GM12878 (cell line): ENCODE data around the gene PGM3. TPM values are rescaled to one million over a fixed set of nuclear protein-coding genes. Genes with fewer than 3 reads are reported as not detected.

Source experiments
- ATAC-seq: fragments of 200-7000 bp; cut with Tn5 transposase; 3 replicates; pipeline ENCODE4 v1.9.1; 2020; ENCODE audit warnings: mild to moderate bottlenecking, moderate library complexity
- BruUV-seq: library from RNA; stranded (reverse); fragments of 400-500 nt; replicated peaks from 2 replicates; lab custom pipeline; 2021; lab: Mats Ljungman, UMichigan
- CTCF ChIA-PET: fragments of 300-600 bp; sonication (Branson Sonifier 250); formaldehyde crosslinking; extraction: SDS; loops from one replicate; lab custom pipeline; 2021; ENCODE audit warnings: inconsistent platforms; lab: Yijun Ruan, JAX
- POLR2A ChIA-PET: fragments of 350-600 bp; formaldehyde crosslinking; extraction: SDS; loops from one replicate; lab custom pipeline; 2021; ENCODE audit warnings: inconsistent platforms; lab: Charles Lee
- RAD21 ChIA-PET: fragments of 300-600 bp; sonication (Branson Sonifier 250); formaldehyde crosslinking; loops from one replicate; lab custom pipeline; 2023; ENCODE audit warnings: antibody characterized with exemption; ENCODE audit not compliant: unreplicated experiment; lab: Charles Lee
- SMC1A ChIA-PET: fragments of 300-600 bp; sonication (Branson Sonifier 250); formaldehyde crosslinking; loops from one replicate; lab custom pipeline; 2023; ENCODE audit not compliant: unreplicated experiment, uncharacterized antibody; lab: Charles Lee
- DNase-seq: peaks from one replicate; pipeline ENCODE4 v3.0.0-alpha.2; 2011; ENCODE audit warnings: low read depth, low spot score
- FAIRE-seq: peaks from 3 replicates; lab custom pipeline; 2011; peaks lifted over from hg19 to GRCh38; lab: Jason Lieb, UNC
- H2AFZ ChIP-seq: 2 replicates; pipeline ENCODE4 v1.6.0; 2011; ENCODE audit warnings: low read depth, low read length, control low read depth; ENCODE audit not compliant: control insufficient read depth
- H3K27ac ChIP-seq: 2 replicates; pipeline ENCODE4 v1.5.1; 2011; ENCODE audit warnings: control low read depth; ENCODE audit not compliant: control insufficient read depth, insufficient read depth
- H3K27me3 ChIP-seq, 2 experiments: replicated peaks in 1 of 2; 2 replicates each; pipeline versions ENCODE4 v1.6.0 to v1.6.1; 2011; ENCODE audit warnings: low read length in 1 of 2; ENCODE audit not compliant: control insufficient read depth in 2 of 2, insufficient read depth in 2 of 2
- H3K36me3 ChIP-seq, 2 experiments: 2 replicates each; pipeline ENCODE4 v1.5.1; 2011; ENCODE audit warnings: low read length in 1 of 2; ENCODE audit not compliant: control insufficient read depth in 2 of 2, insufficient read depth in 2 of 2
- H3K4me1 ChIP-seq: 2 replicates; pipeline ENCODE4 v1.6.1; 2011; ENCODE audit warnings: mild to moderate bottlenecking, low read length, moderate library complexity, mixed read lengths; ENCODE audit not compliant: control insufficient read depth, insufficient read depth
- H3K4me2 ChIP-seq: 2 replicates; pipeline ENCODE4 v1.6.0; 2011; ENCODE audit warnings: control low read depth; ENCODE audit not compliant: control insufficient read depth, insufficient read depth
- H3K4me3 ChIP-seq: fragments of 200-600 bp; sonication (generic); 2 replicates; pipeline ENCODE4 v1.5.1; 2016
- H3K79me2 ChIP-seq: 2 replicates; pipeline ENCODE4 v1.6.0; 2011; ENCODE audit warnings: low read length; ENCODE audit not compliant: control insufficient read depth, insufficient read depth
- H3K9ac ChIP-seq: 2 replicates; pipeline ENCODE4 v1.8.0; 2011; ENCODE audit warnings: low read length, control low read depth, mixed read lengths; ENCODE audit not compliant: control insufficient read depth, insufficient read depth
- H3K9me3 ChIP-seq: replicated peaks from 3 replicates; pipeline ENCODE4 v1.5.1; 2011; ENCODE audit warnings: mild to moderate bottlenecking, low read length; ENCODE audit not compliant: control insufficient read depth, insufficient read depth
- H4K20me1 ChIP-seq: 2 replicates; pipeline ENCODE4 v1.6.0; 2011; ENCODE audit not compliant: control insufficient read depth, insufficient read depth
- BCL11A ChIP-seq: IDR thresholded peaks from 2 replicates; pipeline ENCODE4 v1.6.1; 2011; ENCODE audit warnings: low read depth, low read length
- CEBPB ChIP-seq, 2 experiments: fragments of 150-350 bp in 1 of 2; IDR thresholded peaks; 2 replicates each; pipeline ENCODE4 v1.6.1; 2012 to 2014; ENCODE audit warnings: low read depth in 2 of 2, low read length in 2 of 2, borderline replicate concordance in 1 of 2, inconsistent platforms in 1 of 2
- CTCF ChIP-seq, 3 experiments: IDR thresholded peaks in 2 of 3; conservative IDR thresholded peaks in 1 of 3; 2 replicates each; pipeline ENCODE4 v1.5.1; 2011; ENCODE audit warnings: low read depth in 3 of 3, low read length in 3 of 3, mild to moderate bottlenecking in 3 of 3, control low read depth in 2 of 3, moderate library complexity in 2 of 3, inconsistent platforms in 1 of 3, mixed read lengths in 1 of 3; ENCODE audit not compliant: control insufficient read depth in 2 of 3, insufficient read depth in 1 of 3; ENCODE audit errors: extremely low read depth in 1 of 3
- DPF2 ChIP-seq: fragments of 450-650 bp; IDR thresholded peaks from 2 replicates; pipeline ENCODE4 v1.6.1; 2017; ENCODE audit warnings: mild to moderate bottlenecking
- EED ChIP-seq: sonication (generic); IDR thresholded peaks from 2 replicates; pipeline ENCODE4 v1.6.1; 2016; ENCODE audit warnings: antibody characterized with exemption, low read depth
- ESRRA ChIP-seq: IDR thresholded peaks from 2 replicates; pipeline ENCODE4 v1.6.1; 2012; ENCODE audit warnings: mild to moderate bottlenecking, low read length, improper control_type of control experiment
- KDM1A ChIP-seq: fragments of 200-600 bp; sonication (generic); IDR thresholded peaks from 2 replicates; pipeline ENCODE4 v1.6.1; 2016; ENCODE audit warnings: borderline replicate concordance
- MAX ChIP-seq: IDR thresholded peaks from 2 replicates; pipeline ENCODE4 v1.6.1; 2012; ENCODE audit warnings: low read depth, low read length, improper control_type of control experiment
- MEF2B ChIP-seq: fragments of 450-650 bp; IDR thresholded peaks from 2 replicates; pipeline ENCODE4 v1.6.1; 2018; ENCODE audit warnings: mild to moderate bottlenecking, moderate library complexity; ENCODE audit not compliant: partially characterized antibody, poor library complexity, severe bottlenecking
- MYC ChIP-seq: IDR thresholded peaks from 2 replicates; pipeline ENCODE4 v1.6.1; 2011; ENCODE audit warnings: mild to moderate bottlenecking, low read length, moderate library complexity, inconsistent platforms; ENCODE audit not compliant: insufficient read depth, insufficient replicate concordance, insufficient read length, severe bottlenecking
- NFYA ChIP-seq: IDR thresholded peaks from 2 replicates; pipeline ENCODE4 v1.6.1; 2011; ENCODE audit warnings: low read depth, mild to moderate bottlenecking, low read length, improper control_type of control experiment, borderline replicate concordance
- RAD51 ChIP-seq: fragments of 450-650 bp; IDR thresholded peaks from 2 replicates; pipeline ENCODE4 v1.6.1; 2016; ENCODE audit warnings: moderate library complexity, mild to moderate bottlenecking, inconsistent platforms
- RB1 ChIP-seq: fragments of 450-650 bp; formaldehyde crosslinking; IDR thresholded peaks from 2 replicates; pipeline ENCODE4 v1.6.1; 2017; ENCODE audit warnings: mild to moderate bottlenecking, borderline replicate concordance
- RCOR1 ChIP-seq: conservative IDR thresholded peaks from 2 replicates; pipeline ENCODE4 v1.6.1; 2012; ENCODE audit warnings: low read depth, low read length, improper control_type of control experiment
- SUPT20H ChIP-seq: IDR thresholded peaks from 2 replicates; pipeline ENCODE4 v1.6.1; 2011; ENCODE audit warnings: low read depth, mild to moderate bottlenecking, low read length, moderate library complexity, borderline replicate concordance; ENCODE audit not compliant: control insufficient read depth
- TCF3 ChIP-seq: IDR thresholded peaks from 2 replicates; pipeline ENCODE4 v1.6.1; 2012; ENCODE audit warnings: low read depth, mild to moderate bottlenecking, low read length, borderline replicate concordance; ENCODE audit not compliant: insufficient read depth
- WGBS: methylation state at CpG from one replicate; pipeline ENCODE4 v1.1.6; 2016; ENCODE audit warnings: low lambda C conversion rate; ENCODE audit not compliant: insufficient replicate concordance, insufficient coverage; ENCODE audit errors: missing lambda C conversion rate; 5-methylcytosine and 5-hydroxymethylcytosine counted together
- in situ Hi-C: fragments of 300-500 bp; cut with MboI; formaldehyde crosslinking; loops from 9 replicates; pipeline ENCODE4 v1.14.3; 2018; ENCODE audit warnings: mixed read lengths
- intact Hi-C: fragments of 100-400 bp; cut with micrococcal nuclease; formaldehyde crosslinking; loops from one replicate; pipeline ENCODE4 v1.14.2; 2022; ENCODE audit not compliant: unreplicated experiment
- polyA plus RNA-seq, 11 experiments: library from polyadenylated mRNA; depleted of rRNA in 4 of 11; unstranded in 6 of 11; stranded (reverse) in 5 of 11; fragments of >200 nt; fragmentation: Nextera tagmentation in 4 of 11; fragmentation: Illumina TruSeq in 1 of 11; extraction: Ambion mirVana in 4 of 11; extraction: Trizol in 1 of 11; gene quantifications; 1 replicate in 1 of 11; 2 replicates in 10 of 11; pipeline versions ENCODE4 v1.2.1 to v1.2.3, GENCODE V29; 2011 to 2016; ENCODE audit warnings: inconsistent platforms in 2 of 11, missing spikeins in 2 of 11, low read depth in 1 of 11
- total RNA-seq, 4 experiments: library from RNA; depleted of rRNA in 3 of 4; stranded (reverse); fragments of >200 nt in 3 of 4; fragmentation: Illumina TruSeq in 1 of 4; extraction: Trizol in 1 of 4; gene quantifications; 2 replicates each; pipeline versions ENCODE4 v1.2.1 to v1.2.3, GENCODE V29; 2013 to 2021

The PGM3 gene
- total and polyA plus RNA-seq, 10 of the 15 experiments (the other 5 are each of a cell fraction or from before 2014, with no cell fraction given) = 13.0 to 36.0 (median 24.6) TPM

GRCh38 chr6:83169106-83169505, 24.0 kb downstream of the PGM3 start:
- H3K36me3 ChIP-seq = peaks cover 5 to 40% of the 10 kb centered on the region in 2 experiments
- RAD21 ChIA-PET = interaction anchor here (1.0 kb wide), 1 partner anchor 104 kb away, joined by 4 read pairs; the partner anchor contains the start of gene UBE3D
- BruUV-seq = no TSS peak
- ATAC-seq = no peak
- no peaks in the 10 kb centered on the region for H3K4me1 ChIP-seq
- no peaks in the 10 kb centered on the region for H3K9me3 ChIP-seq
- no peak for FAIRE-seq
- no peak for TF ChIP-seq RAD51
- no peak for TF ChIP-seq EED
- no peak for TF ChIP-seq KDM1A
- TF ChIP-seq SUPT20H = no peak
- no peak for TF ChIP-seq MEF2B
- no peak overlapping the region for H3K4me2 ChIP-seq
- no peak overlapping the region for H3K9ac ChIP-seq
- no peaks in the 10 kb centered on the region for H3K79me2 ChIP-seq
- intact Hi-C loops = no loop called here
- no peaks in the 10 kb centered on the region for H3K27me3 ChIP-seq
- CTCF ChIA-PET = interaction anchor here (1.6 to 3.4 kb wide), 2 partner anchors 11 to 103 kb away, joined by 3 to 20 read pairs; partner anchors contain the start of genes DOP1A and UBE3D
- H2AFZ ChIP-seq = no peak overlapping the region
- no peak overlapping the region for H3K4me3 ChIP-seq
- SMC1A ChIA-PET = interaction anchor here (0.6 kb wide), 1 partner anchor 10 kb away, joined by 3 read pairs; no protein-coding TSS in a partner anchor
- POLR2A ChIA-PET = no interaction called here
- in situ Hi-C loops = no loop called here
- no peak overlapping the region for H3K27ac ChIP-seq
- no peak for DNase-seq
- H4K20me1 ChIP-seq = no peaks in the 10 kb centered on the region

DNA sequence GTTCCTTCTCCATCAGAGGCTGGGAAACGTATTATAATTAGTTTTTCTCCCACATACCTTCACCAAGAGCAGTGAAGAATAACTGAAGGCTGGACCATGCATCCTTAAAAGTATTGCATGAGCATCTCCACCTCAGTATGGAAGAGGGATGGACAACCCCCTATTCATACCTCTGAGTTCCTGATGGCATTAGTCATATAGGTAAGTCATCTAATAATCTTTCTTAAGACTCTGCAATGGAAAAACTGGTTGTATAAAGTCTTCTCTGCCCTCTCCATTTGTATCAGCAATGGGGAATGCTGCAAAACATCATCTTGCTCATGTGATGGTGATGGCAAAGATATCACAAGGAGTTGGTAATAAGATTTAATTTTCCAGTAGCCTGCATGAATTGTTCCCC, 24.5 kb downstream of the PGM3 start:
- Histone ChIP-seq H2AFZ (no peak overlapping the region), H3K9me3 (no peaks in the 10 kb centered on the region), H3K79me2 (no peaks in the 10 kb centered on the region), H3K4me3 (no peak overlapping the region), H3K36me3 (peaks cover 5 to 40% of the 10 kb centered on the region in 2 experiments), H3K4me1 (no peaks in the 10 kb centered on the region), H3K27me3 (no peaks in the 10 kb centered on the region), H3K27ac (no peak overlapping the region), H3K4me2 (no peak overlapping the region), H3K9ac (no peak overlapping the region), H4K20me1 (no peaks in the 10 kb centered on the region)
- ChIA-PET POLR2A (no interaction called here), CTCF (interaction anchor here (0.8 to 1.6 kb wide), 3 partner anchors 11 to 47 kb away, joined by 3 read pairs; no protein-coding TSS in a partner anchor), RAD21 (no interaction called here), SMC1A (no interaction called here)
- in situ Hi-C loops (no loop called here), intact Hi-C loops (no loop called here)
- no peak for DNase-seq
- BruUV-seq = TSS peak; percentile 18
- WGBS = 81% methylated on average over 1 of the region's 1 CpG
- ATAC-seq = no peak
- FAIRE-seq = no peak
- TF ChIP-seq NFYA (no peak), RB1 (no peak), MAX (no peak), BCL11A (no peak), MYC (no peak), RCOR1 (no peak), CEBPB (IDR thresholded peaks at IDR 0.05; ENCODE audit: borderline replicate concordance in 1 of 2, low read depth in 2 of 2, low read length in 2 of 2) (no peak), DPF2 (no peak), ESRRA (no peak), CTCF (IDR thresholded peaks at IDR 0.05 in 2 of 3, conservative IDR thresholded peaks at IDR 0.05 in 1 of 3; ENCODE audit: control insufficient read depth in 2 of 3, extremely low read depth in 1 of 3, insufficient read depth in 1 of 3, low read depth in 3 of 3, low read length in 3 of 3) (no peak), TCF3 (no peak)
